Stimulated activated CD4-positive, alpha-beta T cell treated with anti-CD3 and anti-CD28 coated beads, Interleukin-4, amount 100 ng/mL, for 4 hours (primary cell): ENCODE measurements around the gene ZNF614.
"Not testable (repeated sequence)": the region's sequence is repeated elsewhere in the genome, so short reads cannot be mapped to it uniquely, and the experiment has no call there.

Experiments
- DNase-seq, 2 experiments: peaks; one replicate each; pipeline ENCODE4 v3.0.0-alpha.2; 2020

Gene ZNF614

DNA sequence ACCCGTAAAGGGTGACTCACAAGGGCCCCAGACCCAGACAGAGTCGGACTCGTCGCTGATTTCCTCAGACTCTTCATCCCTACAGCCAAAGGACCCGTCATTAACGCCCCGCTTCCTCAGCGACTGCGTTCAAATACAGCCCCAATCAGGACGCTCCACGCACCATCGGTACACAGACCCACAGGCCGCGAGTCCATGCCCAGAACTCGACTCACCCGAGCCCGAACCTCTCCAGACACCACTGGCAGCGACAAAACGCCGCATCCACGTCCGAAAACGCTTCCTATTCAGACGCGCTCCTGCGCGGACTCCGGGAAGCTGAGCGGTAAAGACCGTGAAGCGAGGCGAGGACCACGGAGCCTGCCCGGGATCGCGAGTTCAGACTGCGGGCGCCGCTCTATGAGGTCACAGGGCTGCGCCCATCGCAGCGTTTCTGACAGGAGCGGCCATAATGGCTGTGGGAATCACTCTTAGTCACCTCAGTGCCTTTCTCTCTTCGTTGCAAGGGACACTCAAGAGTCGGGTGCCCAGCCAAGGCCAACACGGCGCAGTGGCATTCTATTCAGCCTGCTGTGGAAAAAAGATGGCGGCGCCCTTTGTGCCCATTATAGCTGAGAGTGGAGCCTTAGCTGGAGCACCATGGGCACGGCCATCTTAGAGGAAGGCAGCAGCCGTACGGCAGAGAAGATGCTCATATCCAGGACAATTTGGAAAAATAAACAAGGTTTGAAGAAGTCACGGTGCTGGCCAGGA, at the start of gene ZNF614:
TSS of gene ZNF614 (minus strand) at position 353 of the 753 bp plus-strand sequence. CDS start 2,634 bp downstream, outside the sequence.
- peak; percentile 80 to 84 for DNase-seq

DNA sequence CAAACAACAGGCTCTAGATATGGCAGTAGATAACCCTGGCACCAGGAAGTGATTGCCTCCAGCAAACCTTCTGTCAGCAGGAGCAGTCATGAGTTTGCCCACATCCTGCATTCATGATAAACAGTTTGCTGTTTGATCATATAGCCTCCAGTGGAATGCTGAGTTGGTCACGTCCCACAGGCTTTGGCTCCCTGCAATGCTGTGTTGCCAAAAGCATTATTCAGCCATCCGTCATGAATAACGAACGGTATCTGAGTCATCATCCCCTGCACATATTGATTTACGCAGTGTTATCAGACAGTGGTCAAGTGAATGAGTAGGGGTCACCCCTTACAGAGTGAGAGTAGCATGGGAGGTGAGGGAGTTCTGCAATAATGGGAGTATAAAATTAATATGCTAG, 42.3 kb upstream of the ZNF614 start:
- no peak for DNase-seq

- DNase-seq: no peak
These were observed 41.5 kb upstream of the ZNF614 start for GRCh38 chr19:52069653-52070052.

GRCh38 chr19:52066258-52066863, 38.2 kb upstream of the ZNF614 start:
- no peak for DNase-seq

DNA sequence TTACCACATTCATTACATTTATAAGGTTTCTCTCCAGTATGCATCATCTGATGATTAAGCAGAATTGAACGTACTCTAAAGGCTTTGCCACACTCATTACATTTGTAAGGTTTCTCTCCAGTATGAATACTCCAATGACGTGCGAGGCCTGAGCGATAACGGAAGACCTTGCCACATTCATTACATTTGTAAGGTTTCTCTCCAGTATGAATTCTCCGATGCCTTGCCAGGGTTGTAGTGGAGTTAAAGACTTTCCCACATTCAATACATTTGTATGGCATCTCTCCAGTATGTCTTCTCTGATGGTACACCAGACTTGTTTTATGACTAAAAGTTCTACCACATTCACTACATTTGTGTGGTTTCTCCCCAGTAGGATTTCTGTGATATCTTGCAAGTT, 37.2 kb upstream of the ZNF614 start:
- DNase-seq: no peak

DNA sequence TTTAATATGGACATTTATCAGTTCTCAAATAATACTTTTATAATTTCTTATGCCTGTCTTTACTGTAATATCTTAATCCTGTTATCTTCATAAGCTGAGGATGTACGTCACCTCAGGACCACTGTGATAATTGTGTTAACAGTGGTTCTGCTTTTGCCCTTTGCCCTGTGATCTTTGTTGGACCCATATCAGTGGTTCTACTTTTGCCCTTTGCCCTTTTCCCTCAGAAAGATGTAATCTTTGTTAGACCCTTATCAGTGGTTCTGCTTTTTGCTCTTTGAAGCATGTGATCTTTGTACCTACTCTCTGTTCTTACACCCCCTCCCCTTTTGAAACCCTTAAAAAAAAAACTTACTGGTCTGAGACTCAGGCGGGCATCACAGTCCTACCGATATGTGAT, 28.3 kb upstream of the ZNF614 start:
- not testable (repeated sequence) for DNase-seq

GRCh38 chr19:52051736-52052135, 23.6 kb upstream of the ZNF614 start:
- DNase-seq: not testable (repeated sequence)

DNA sequence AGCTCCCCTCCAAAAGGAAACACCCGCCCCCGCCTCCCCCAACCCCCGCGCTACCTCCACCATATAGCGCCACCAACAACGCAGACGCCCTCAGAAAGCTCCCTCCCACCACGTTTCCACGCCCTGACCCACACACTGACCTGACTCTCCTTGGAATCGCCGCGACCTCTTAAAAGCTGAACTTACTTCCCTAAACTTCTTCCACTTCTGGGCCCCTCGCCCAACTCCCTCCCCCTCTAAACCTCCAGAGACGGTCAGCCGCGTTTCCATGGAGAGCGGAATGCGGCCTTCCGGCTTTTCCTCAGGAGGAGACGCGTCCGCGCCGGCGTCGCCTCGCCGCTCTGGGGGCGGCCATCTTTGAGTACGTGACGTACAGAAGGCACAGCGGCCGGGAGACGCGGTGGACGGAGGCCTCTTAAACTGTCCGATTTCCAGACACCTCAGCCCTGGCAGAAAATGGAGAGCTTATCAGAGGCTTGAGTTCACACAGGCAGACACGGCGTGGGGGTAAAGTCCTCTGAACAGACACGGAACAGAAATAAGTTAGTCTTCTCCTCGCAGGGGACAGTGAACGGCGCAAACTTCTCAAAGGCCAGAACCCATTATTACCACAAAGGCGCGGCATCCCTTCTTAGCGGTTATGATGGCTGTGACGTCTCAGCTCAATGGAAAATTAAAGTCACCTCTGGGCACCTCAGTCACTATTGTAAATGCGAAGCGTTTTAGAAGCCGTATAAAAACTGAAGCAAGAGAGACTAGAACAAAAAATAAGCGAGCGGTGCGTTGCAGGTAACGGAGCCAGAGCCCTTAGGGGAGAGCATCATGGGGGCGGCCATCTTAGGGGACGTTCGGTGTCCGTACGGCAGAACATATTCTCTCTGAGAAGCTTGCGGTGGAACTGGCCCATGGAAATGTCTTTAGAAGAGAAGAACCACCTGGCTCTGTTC, 20.6 kb upstream of the ZNF614 start, which contains the start of gene ZNF432:
TSS of gene ZNF432 (minus strand) at position 284 of the 947 bp plus-strand sequence. CDS start 1,970 bp downstream, outside the sequence.
- DNase-seq: peak; percentile 75 to 80

GRCh38 chr19:52039169-52039568, 11.0 kb upstream of the ZNF614 start:
- no peak for DNase-seq

DNA sequence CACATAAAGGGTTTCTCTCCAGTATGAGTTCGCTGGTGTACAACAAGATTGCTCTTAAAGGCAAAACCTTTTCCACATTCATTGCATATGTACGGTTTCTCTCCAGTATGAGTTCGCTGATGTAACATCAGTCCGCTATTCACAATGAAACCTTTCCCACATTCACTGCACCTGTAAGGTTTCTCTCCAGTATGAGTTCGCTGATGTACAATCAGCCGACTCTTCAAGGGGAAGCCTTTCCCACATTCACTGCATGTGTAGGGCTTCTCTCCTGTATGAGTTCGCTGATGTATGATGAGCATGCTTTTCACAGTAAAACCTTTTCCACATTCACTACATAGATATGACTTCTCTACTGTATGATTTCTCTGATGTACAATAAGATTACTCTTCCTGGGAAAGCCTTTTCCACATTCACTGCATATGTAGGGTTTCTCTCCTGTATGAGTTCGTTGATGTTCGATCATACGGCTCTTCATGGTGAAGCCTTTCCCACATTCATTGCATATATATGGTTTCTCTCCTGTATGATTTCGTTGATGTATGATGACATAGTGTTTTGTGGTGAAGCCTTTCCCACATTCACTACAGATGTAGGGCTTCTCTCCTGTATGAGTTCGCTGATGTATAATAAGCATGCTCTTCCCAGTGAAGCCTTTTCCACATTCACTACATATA, 6.0 kb upstream of the ZNF614 start:
- no peak for DNase-seq

DNA sequence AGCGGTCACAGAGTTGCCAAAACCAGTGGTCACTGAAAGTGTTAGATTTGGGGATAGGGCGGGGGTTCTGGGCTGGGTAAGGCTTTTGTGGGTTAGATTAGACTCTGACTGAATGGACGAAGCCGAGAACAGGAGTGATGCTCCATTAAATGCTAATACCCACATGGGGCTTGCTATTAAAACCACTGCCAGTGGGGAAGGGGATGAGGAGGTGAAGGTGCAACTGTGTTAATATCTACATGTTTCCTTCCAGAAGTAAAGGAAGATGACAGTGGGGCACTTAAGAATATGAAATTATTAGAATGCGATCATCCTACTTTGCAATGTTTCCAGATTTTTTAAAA, 573 bp upstream of the ZNF614 start:
- no peak for DNase-seq

GRCh38 chr19:52026255-52026990, 1.8 kb downstream of the ZNF614 start:
- DNase-seq: not testable (repeated sequence)

DNA sequence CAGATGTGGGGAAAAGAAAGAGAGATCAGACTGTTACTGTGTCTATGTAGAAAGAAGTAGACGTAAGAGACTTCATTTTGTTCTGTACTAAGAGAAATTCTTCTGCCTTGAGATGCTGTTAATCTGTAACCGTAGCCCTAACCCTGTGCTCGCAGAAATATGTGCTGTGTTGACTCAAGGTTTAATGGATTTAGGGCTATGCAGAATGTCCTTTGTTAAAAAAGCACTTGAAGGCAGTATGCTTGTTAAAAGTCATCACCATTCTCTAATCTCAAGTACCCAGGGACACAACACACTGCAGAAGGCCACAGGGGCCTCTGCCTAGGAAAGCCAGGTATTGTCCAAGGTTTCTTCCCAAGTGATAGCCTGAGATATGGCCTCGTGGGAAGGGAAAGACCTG, 3.7 kb downstream of the ZNF614 start:
- DNase-seq: not testable (repeated sequence)

GRCh38 chr19:52022193-52022592, 6.0 kb downstream of the ZNF614 start:
- no peak for DNase-seq

- DNase-seq: no peak
These were observed 7.7 kb downstream of the ZNF614 start for GRCh38 chr19:52020506-52020905.

DNA sequence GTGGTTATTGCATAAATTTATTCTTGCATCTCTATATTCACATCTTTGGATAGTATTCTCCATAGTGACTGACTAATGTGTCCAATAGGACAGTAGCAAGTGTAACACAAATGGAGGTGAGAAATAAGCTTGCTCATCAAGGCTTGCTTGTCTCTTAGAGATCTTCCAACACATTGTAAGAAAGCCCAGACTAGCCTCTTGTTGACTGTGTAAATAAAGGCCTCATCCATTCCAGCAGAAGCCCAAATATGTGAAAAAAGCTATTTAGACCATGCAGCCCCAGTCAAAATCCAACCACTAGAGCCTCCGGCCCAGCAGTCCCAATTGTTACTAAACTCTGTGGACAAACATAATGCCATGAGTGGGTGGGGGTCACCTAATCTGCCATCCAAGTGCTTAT, 17.5 kb downstream of the ZNF614 start:
- DNase-seq: no peak

GRCh38 chr19:52007806-52008557, 20.2 kb downstream of the ZNF614 start, which contains the start of gene ZNF615:
Gene ZNF615, minus strand, starts transcription at chr19:52008211. Its CDS starts 4,500 bp downstream, at chr19:52003711.
- DNase-seq: peak; percentile 81 to 84

DNA sequence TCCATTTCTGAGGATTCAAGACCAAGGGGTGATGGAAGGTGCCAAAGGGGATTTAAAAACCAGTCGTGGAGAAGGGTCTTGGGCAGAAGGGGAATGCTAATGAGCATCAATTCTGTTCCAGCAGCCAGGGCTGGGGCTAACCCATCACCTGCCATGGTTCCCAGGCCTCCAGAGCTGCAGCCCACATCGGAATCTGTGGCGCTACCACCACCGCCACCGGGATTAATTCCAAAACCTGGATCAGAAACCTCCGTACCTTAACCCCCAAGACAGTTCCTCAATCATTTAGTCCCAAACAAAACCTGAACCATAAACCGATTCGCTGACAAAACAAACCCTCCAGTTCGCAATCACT, 20.8 kb downstream of the ZNF614 start:
- no peak for DNase-seq

DNA sequence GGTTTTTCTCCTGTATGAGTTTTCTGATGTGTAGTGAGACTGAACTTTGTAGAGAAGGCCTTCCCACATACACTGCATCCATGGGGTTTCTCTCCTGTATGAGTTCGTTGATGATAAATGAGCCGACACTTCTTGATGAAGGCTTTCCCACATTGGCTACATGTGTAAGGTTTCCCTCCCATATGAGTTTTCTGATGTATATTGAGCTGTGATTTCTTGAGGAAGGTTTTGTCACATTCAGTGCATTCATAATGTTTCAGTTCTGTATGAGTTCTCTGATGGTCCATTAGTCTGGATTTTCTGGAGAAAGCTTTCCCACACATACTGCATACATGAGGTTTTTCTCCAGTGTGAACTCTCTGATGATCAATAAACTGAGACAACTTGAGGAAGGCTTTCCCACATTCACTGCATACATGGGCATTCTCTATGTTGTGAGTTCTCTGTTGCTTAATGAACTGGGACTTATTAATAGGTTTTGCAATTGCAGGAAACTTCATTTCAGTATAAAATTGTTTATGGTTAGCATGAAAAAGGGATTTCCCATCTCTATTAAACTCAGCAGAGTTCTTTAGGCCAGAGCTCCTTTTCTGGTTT, 34.0 kb downstream of the ZNF614 start:
- DNase-seq: no peak

- DNase-seq: no peak
These were observed 34.8 kb downstream of the ZNF614 start for GRCh38 chr19:51993422-51993821.
